BLaER1 (cell line): ENCODE measurements around the gene GOLPH3.

Experiments used
- H3K27ac ChIP-seq: shearing (Covaris generic); formaldehyde crosslinking; 2 replicates; pipeline ENCODE4 v1.8.1; 2022
- H3K27me3 ChIP-seq: shearing (Covaris generic); formaldehyde crosslinking; 2 replicates; pipeline ENCODE4 v1.8.1; 2022
- H3K36me3 ChIP-seq: shearing (Covaris generic); formaldehyde crosslinking; 2 replicates; pipeline ENCODE4 v1.8.1; 2022
- H3K4me1 ChIP-seq: shearing (Covaris generic); formaldehyde crosslinking; 2 replicates; pipeline ENCODE4 v1.8.1; 2022
- H3K4me2 ChIP-seq: shearing (Covaris generic); formaldehyde crosslinking; 2 replicates; pipeline ENCODE4 v1.8.1; 2022
- H3K4me3 ChIP-seq: shearing (Covaris generic); formaldehyde crosslinking; 2 replicates; pipeline ENCODE4 v1.8.1; 2022
- H3K9ac ChIP-seq: shearing (Covaris generic); formaldehyde crosslinking; 2 replicates; pipeline ENCODE4 v1.8.1; 2022
- H3K9me3 ChIP-seq: shearing (Covaris generic); formaldehyde crosslinking; 2 replicates; pipeline ENCODE4 v1.8.1; 2022
- H4K20me1 ChIP-seq: shearing (Covaris generic); formaldehyde crosslinking; 2 replicates; pipeline ENCODE4 v1.8.1; 2022
- Cebpa-rat ChIP-seq: shearing (Covaris generic); IDR thresholded peaks from 2 replicates; pipeline ENCODE4 v1.8.1; 2022

Gene GOLPH3

GRCh38 chr5:32170303-32171151, 3.6 kb downstream of the GOLPH3 start:
- H4K20me1 ChIP-seq, result peaks cover 80% of the 10 kb centered on the region

GRCh38 chr5:32168460-32169033, 5.6 kb downstream of the GOLPH3 start:
- no peak for TF ChIP-seq Cebpa-rat
- H3K4me3 ChIP-seq, result no peak overlapping the region
- H4K20me1 ChIP-seq, result peaks cover 100% of the 10 kb centered on the region
- H3K9me3 ChIP-seq, result no peaks in the 10 kb centered on the region
- no peaks in the 10 kb centered on the region for H3K27me3 ChIP-seq
- H3K9ac ChIP-seq, result no peak overlapping the region
- H3K27ac ChIP-seq, result no peak overlapping the region
- peaks cover 74% of the 10 kb centered on the region for H3K36me3 ChIP-seq
- peaks cover 25% of the 10 kb centered on the region for H3K4me1 ChIP-seq
- no peak overlapping the region for H3K4me2 ChIP-seq

More at GRCh38 chr5:32170303-32171151, 3.6 kb downstream of the GOLPH3 start:
- Histone ChIP-seq H3K9ac (no peak overlapping the region), H3K9me3 (no peaks in the 10 kb centered on the region), H3K36me3 (peaks cover 60% of the 10 kb centered on the region), H3K27ac (no peak overlapping the region), H3K4me2 (peak overlapping the region; percentile 81), H3K27me3 (no peaks in the 10 kb centered on the region), H3K4me1 (peaks cover 30% of the 10 kb centered on the region), H3K4me3 (no peak overlapping the region)
- TF ChIP-seq Cebpa-rat, result no peak

DNA sequence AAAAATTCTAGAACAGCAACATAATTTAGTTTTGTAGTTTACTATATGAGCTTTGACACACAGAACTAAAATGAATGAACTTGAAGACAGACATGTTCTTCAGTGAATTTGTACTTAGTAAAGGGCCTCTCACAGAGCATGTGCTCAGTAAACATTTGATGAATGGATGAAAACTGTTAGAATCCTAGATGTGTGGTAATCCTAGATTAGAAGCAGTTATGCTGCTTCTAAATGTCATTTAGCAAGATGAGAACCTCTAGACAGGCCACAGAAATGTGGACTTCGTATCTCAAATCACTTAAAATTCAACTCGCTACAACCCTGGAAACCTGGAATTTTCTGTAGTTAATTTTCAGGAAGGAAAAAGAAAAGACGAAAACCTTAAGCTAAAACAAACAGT, 8.5 kb downstream of the GOLPH3 start:
- Histone ChIP-seq H3K27ac (no peak overlapping the region), H3K27me3 (no peaks in the 10 kb centered on the region), H3K4me2 (no peak overlapping the region), H4K20me1 (peaks cover 98% of the 10 kb centered on the region), H3K9ac (no peak overlapping the region), H3K4me3 (no peak overlapping the region), H3K4me1 (peaks cover 10% of the 10 kb centered on the region), H3K36me3 (peaks cover 88% of the 10 kb centered on the region), H3K9me3 (peaks cover 17% of the 10 kb centered on the region)
- TF ChIP-seq Cebpa-rat, result no peak

DNA sequence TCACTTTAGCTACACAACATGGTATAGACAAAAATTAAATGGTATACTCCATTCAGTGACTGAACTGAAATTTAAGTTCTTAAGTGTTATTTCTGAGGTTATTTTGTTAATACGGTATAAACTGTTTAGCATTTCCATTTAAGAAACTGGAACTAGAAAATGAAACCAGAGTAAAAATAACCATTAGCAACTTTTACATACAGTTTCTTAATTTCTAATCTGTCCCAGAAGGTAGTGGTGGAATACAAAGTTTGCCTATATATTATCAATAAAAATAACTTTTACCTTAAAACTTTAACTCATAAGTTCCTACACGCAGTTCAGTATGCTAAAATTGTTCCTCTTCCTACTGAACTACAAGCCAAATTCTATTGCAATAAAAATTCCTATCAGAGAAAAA, 10.3 kb downstream of the GOLPH3 start:
- H3K4me2 ChIP-seq, result no peak overlapping the region
- H3K4me1 ChIP-seq, result no peaks in the 10 kb centered on the region
- H3K27ac ChIP-seq, result no peak overlapping the region
- TF ChIP-seq Cebpa-rat, result no peak
- peaks cover 98% of the 10 kb centered on the region for H4K20me1 ChIP-seq
- no peak overlapping the region for H3K9ac ChIP-seq
- no peaks in the 10 kb centered on the region for H3K27me3 ChIP-seq
- H3K4me3 ChIP-seq, result no peak overlapping the region
- H3K36me3 ChIP-seq, result peaks cover 73% of the 10 kb centered on the region
- peaks cover 17% of the 10 kb centered on the region for H3K9me3 ChIP-seq

GRCh38 chr5:32163053-32163452, 11.1 kb downstream of the GOLPH3 start:
- no peak overlapping the region for H3K4me2 ChIP-seq
- no peaks in the 10 kb centered on the region for H3K27me3 ChIP-seq
- H3K9me3 ChIP-seq, result peaks cover 17% of the 10 kb centered on the region
- peaks cover 98% of the 10 kb centered on the region for H4K20me1 ChIP-seq
- TF ChIP-seq Cebpa-rat, result no peak
- H3K4me3 ChIP-seq, result no peak overlapping the region
- H3K36me3 ChIP-seq, result peaks cover 73% of the 10 kb centered on the region
- no peak overlapping the region for H3K9ac ChIP-seq
- H3K4me1 ChIP-seq, result no peaks in the 10 kb centered on the region
- no peak overlapping the region for H3K27ac ChIP-seq

DNA sequence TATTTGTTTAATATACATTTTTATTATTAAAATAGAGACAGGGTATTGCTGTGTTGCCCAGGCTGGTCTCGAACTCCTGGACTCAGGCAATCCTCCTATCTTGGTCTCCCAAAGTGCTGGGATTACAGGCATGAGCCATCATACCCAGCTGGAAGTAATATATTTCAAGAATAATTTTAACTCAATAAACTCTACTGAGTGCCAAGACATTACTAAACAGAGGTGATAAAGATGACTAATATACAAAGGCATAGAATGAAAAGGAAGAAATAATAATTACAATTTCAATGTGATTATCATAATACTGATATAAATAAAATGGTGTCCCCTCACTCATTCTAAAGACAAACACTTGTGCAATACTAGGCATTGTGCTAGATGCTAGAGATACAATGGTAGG, 13.9 kb downstream of the GOLPH3 start:
- no peak for TF ChIP-seq Cebpa-rat
- no peak overlapping the region for H3K9ac ChIP-seq
- no peak overlapping the region for H3K4me3 ChIP-seq
- H3K27me3 ChIP-seq, result no peaks in the 10 kb centered on the region
- peaks cover 98% of the 10 kb centered on the region for H4K20me1 ChIP-seq
- H3K27ac ChIP-seq, result no peak overlapping the region
- H3K4me2 ChIP-seq, result no peak overlapping the region
- H3K9me3 ChIP-seq, result peaks cover 17% of the 10 kb centered on the region
- no peaks in the 10 kb centered on the region for H3K4me1 ChIP-seq
- peaks cover 72% of the 10 kb centered on the region for H3K36me3 ChIP-seq

DNA sequence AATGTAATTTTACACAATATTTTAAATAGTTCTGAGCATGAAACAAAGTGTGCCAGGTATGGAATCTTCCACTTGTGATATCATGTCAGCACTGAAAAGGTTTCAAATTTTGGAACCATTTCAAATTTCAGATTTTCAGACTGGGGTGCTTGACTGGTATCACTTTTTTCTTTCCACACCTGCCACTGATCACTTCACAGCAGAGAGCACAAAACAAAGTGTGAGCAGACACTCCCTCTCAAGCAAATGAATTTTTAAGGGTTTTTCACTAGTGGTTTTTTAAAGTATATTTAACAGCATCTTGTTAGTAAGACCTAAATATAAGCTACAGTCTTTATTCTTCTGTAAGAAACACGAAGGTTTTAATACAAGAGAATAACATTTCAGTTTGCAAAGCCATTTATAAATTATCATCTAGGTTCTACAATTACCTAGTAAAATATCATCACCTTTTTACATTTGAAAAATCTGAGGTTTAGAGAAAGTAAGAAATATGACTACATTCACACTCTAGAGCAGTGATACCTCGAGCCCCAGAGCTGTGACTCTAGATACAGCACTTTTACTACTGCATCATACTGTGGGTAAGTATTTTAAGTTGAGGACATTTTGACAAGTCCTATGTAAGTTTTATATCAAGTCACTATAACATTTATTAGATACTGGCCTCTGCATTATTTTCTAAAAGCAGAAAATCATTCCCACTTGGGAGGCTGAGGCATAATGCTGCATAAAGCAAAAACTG, 14.6 kb downstream of the GOLPH3 start:
- Histone ChIP-seq H3K4me2 (no peak overlapping the region), H3K27ac (no peak overlapping the region), H3K9me3 (peaks cover 17% of the 10 kb centered on the region), H4K20me1 (peaks cover 98% of the 10 kb centered on the region), H3K9ac (no peak overlapping the region), H3K4me1 (no peaks in the 10 kb centered on the region), H3K27me3 (no peaks in the 10 kb centered on the region), H3K36me3 (peaks cover 72% of the 10 kb centered on the region), H3K4me3 (no peak overlapping the region)
- no peak for TF ChIP-seq Cebpa-rat

GRCh38 chr5:32158679-32158975, 15.5 kb downstream of the GOLPH3 start:
- Histone ChIP-seq H3K36me3 (peaks cover 72% of the 10 kb centered on the region), H3K27ac (no peak overlapping the region), H3K27me3 (no peaks in the 10 kb centered on the region), H3K4me1 (no peaks in the 10 kb centered on the region), H3K4me3 (no peak overlapping the region), H3K9ac (no peak overlapping the region), H3K9me3 (peaks cover 19% of the 10 kb centered on the region), H4K20me1 (peaks cover 98% of the 10 kb centered on the region), H3K4me2 (no peak overlapping the region)
- TF ChIP-seq Cebpa-rat, result no peak

DNA sequence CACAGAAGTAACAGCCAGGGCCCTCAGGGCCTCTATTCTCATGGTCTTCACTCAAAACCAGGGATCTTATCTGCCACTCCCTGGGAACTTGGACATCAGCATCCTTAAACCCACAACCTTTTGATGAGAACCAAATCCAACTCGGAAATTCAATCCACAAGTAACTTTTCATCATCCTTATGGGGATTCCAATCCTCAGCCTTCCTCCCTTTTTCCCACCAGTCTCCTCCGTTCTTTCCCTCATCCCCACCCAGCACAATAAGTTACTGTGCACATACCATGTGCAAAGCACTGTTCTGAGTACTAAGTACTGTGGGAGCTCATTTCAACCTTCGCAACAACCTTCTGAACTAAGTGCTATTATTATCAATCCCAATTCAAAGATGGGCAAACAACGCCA, 17.0 kb downstream of the GOLPH3 start:
- Histone ChIP-seq H3K4me1 (no peaks in the 10 kb centered on the region), H3K27ac (no peak overlapping the region), H3K36me3 (peaks cover 66% of the 10 kb centered on the region), H3K9me3 (peaks cover 14% of the 10 kb centered on the region), H3K4me2 (no peak overlapping the region), H3K27me3 (no peaks in the 10 kb centered on the region), H3K9ac (no peak overlapping the region), H4K20me1 (peaks cover 98% of the 10 kb centered on the region), H3K4me3 (no peak overlapping the region)
- TF ChIP-seq Cebpa-rat, result no peak

DNA sequence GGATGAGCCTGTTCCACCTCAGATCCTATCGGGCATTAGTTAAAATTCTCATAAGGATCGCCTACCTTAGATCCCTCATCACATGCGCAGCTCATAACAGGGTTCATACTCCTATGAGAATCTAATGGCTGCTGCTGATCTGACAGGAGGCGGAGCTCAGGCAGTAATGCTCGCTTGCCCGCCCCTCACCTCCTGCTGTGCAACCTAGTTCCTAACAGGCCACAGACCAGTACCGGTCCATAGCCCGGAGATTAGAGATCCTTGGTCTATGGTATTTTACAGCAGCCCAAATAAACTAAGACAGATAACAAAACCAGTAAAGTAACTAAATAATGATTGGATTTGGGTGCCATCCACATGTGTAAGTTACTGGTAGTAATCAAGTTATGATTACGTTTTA, 17.5 kb downstream of the GOLPH3 start:
- H3K4me1 ChIP-seq, result no peaks in the 10 kb centered on the region
- no peak overlapping the region for H3K4me3 ChIP-seq
- no peaks in the 10 kb centered on the region for H3K27me3 ChIP-seq
- H3K9ac ChIP-seq, result no peak overlapping the region
- peaks cover 13% of the 10 kb centered on the region for H3K9me3 ChIP-seq
- peaks cover 66% of the 10 kb centered on the region for H3K36me3 ChIP-seq
- peaks cover 100% of the 10 kb centered on the region for H4K20me1 ChIP-seq
- H3K4me2 ChIP-seq, result no peak overlapping the region
- TF ChIP-seq Cebpa-rat, result no peak
- H3K27ac ChIP-seq, result no peak overlapping the region
